ENCODE data around the gene CFAP141. TPM values are rescaled to one million over a fixed set of nuclear protein-coding genes. Genes with fewer than 3 reads are reported as not detected.

CFAP141 gene
- total RNA-seq, 4 donors from 2014 or later, result not detected

GRCh38 chr1:154154053-154154452, 52.1 kb downstream of the CFAP141 start:
- no peak overlapping the region for H3K4me3 ChIP-seq
- DNase-seq (ENCODE audit: low spot score in 2 of 2), result no peak
- H3K27me3 ChIP-seq, result no peaks in the 10 kb centered on the region
- 98% methylated on average over 6 of the region's 6 CpGs for WGBS
- no peak for TF ChIP-seq POLR2AphosphoS5 (IDR thresholded peaks at IDR 0.05)
- TF ChIP-seq EP300 (IDR thresholded peaks at IDR 0.05), result no peak
- TF ChIP-seq CTCF (IDR thresholded peaks at IDR 0.05), result no peak
- no peak for TF ChIP-seq POLR2A (IDR thresholded peaks at IDR 0.05)
- H3K36me3 ChIP-seq, result peaks cover 35% of the 10 kb centered on the region
- no peak overlapping the region for H3K27ac ChIP-seq
- no peaks in the 10 kb centered on the region for H3K9me3 ChIP-seq
- H3K4me1 ChIP-seq, result peaks cover 21% of the 10 kb centered on the region

- Histone ChIP-seq H3K4me3 (no peak overlapping the region), H3K36me3 (peaks cover 10% of the 10 kb centered on the region), H3K9me3 (no peaks in the 10 kb centered on the region), H3K27ac (no peak overlapping the region), H3K27me3 (no peaks in the 10 kb centered on the region), H3K4me1 (peaks cover 8% of the 10 kb centered on the region)
- DNase-seq (ENCODE audit: low spot score in 2 of 2), result no peak
- TF ChIP-seq POLR2A (IDR thresholded peaks at IDR 0.05), result no peak
- TF ChIP-seq CTCF (IDR thresholded peaks at IDR 0.05), result no peak
- TF ChIP-seq EP300 (IDR thresholded peaks at IDR 0.05), result no peak
- no peak for TF ChIP-seq POLR2AphosphoS5 (IDR thresholded peaks at IDR 0.05)
Measured at GRCh38 chr1:154151311-154151710, 54.8 kb downstream of the CFAP141 start.

Other genes starting within 250 kb of the CFAP141 start
- gene CRTC2, start 247.7 kb downstream of the CFAP141 start, total RNA-seq, result 10 to 100 TPM; 19.3 to 36.2 (median 24.5) TPM
- 10 to 100 TPM; 60.0 to 79.5 (median 69.6) TPM for gene SLC39A1, start 242.8 kb downstream of the CFAP141 start, total RNA-seq
- gene CREB3L4, start 238.4 kb downstream of the CFAP141 start, total RNA-seq, result 10 to 100 TPM; 16.6 to 41.0 (median 20.3) TPM
- 100 to 1,000 TPM; 145 to 213 (median 182) TPM for gene JTB, start 228.7 kb downstream of the CFAP141 start, total RNA-seq
- gene RAB13, start 220.0 kb downstream of the CFAP141 start, total RNA-seq, result 10 to 100 TPM; 13.5 to 26.3 (median 23.4) TPM
- 1,000 to 10,000 TPM; 1,261 to 3,096 (median 2,718) TPM for gene RPS27, start 215.6 kb downstream of the CFAP141 start, total RNA-seq
- gene NUP210L, start 51.3 kb downstream of the CFAP141 start, total RNA-seq, result not detected
- 100 to 1,000 TPM; 156 to 192 (median 181) TPM for gene TPM3, start 14.2 kb downstream of the CFAP141 start, total RNA-seq
- gene UBAP2L, start 14.6 kb upstream of the CFAP141 start, total RNA-seq, result 100 to 1,000 TPM in 1 of 4 donors, 10 to 100 TPM in 3; 69.8 to 124 (median 83.0) TPM
- 10 to 100 TPM; 66.0 to 88.3 (median 78.4) TPM for gene HAX1, start 66.3 kb upstream of the CFAP141 start, total RNA-seq
- gene AQP10, start 114.8 kb upstream of the CFAP141 start, total RNA-seq, result under 1 TPM in 1 of 4 donors, not detected in 3; 0.26 TPM
- gene ATP8B2, start 119.2 kb upstream of the CFAP141 start, total RNA-seq, result 10 to 100 TPM; 14.4 to 34.4 (median 22.0) TPM
- gene IL6R, start 199.0 kb upstream of the CFAP141 start, total RNA-seq, result 10 to 100 TPM; 16.1 to 22.9 (median 20.8) TPM

All from suprapubic skin (tissue), 4 donors.